Kidney capillary endothelial cell (primary cell): ENCODE data around the gene DMRTB1.

Experiments
- DNase-seq: peaks from one replicate; pipeline ENCODE4 v3.0.0-alpha.2; 2018; ENCODE audit warnings: low spot score

The DMRTB1 gene

GRCh38 chr1:53486395-53487026, 27.3 kb downstream of the DMRTB1 start:
- no peak for DNase-seq

- DNase-seq, result no peak
These were observed 31.2 kb downstream of the DMRTB1 start for GRCh38 chr1:53490351-53490750.

GRCh38 chr1:53495633-53496345, 36.6 kb downstream of the DMRTB1 start:
- no peak for DNase-seq

DNA sequence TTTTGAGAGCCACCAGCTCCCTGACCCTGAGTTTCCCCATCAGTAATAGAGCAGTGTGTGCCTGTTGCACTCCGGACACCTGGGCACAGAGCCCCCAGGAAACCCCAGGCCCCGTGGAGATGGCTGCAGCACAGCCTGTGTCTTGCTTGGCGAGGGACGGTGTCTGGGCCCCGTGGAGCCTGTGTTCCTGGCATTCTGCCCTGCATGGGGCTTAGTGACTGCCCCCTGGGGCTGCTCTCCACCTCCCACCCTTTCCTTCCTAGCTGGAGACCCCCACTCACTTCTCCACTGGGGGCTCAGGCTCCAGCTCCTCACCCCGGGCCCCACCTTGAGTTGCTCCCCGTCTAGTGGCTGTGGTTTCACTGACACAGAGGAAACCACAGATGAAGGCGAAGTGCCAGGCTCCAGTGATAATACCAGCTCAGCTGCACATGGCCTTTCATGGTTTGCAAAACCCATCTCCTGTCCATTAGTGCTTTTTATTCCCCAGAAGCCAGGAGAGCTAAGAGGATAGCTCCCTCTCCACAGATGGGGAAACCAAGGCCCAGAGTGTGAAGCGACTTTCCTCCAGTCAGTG, 39.4 kb downstream of the DMRTB1 start:
- no peak for DNase-seq

- DNase-seq, result no peak
These were observed 40.3 kb downstream of the DMRTB1 start for GRCh38 chr1:53499257-53500203.

- no peak for DNase-seq
These were observed 41.2 kb downstream of the DMRTB1 start for GRCh38 chr1:53500204-53501064.

GRCh38 chr1:53501065-53502005, 42.1 kb downstream of the DMRTB1 start:
- DNase-seq, result no peak

- no peak for DNase-seq
These were observed 43.6 kb downstream of the DMRTB1 start for GRCh38 chr1:53502641-53503432.

DNA sequence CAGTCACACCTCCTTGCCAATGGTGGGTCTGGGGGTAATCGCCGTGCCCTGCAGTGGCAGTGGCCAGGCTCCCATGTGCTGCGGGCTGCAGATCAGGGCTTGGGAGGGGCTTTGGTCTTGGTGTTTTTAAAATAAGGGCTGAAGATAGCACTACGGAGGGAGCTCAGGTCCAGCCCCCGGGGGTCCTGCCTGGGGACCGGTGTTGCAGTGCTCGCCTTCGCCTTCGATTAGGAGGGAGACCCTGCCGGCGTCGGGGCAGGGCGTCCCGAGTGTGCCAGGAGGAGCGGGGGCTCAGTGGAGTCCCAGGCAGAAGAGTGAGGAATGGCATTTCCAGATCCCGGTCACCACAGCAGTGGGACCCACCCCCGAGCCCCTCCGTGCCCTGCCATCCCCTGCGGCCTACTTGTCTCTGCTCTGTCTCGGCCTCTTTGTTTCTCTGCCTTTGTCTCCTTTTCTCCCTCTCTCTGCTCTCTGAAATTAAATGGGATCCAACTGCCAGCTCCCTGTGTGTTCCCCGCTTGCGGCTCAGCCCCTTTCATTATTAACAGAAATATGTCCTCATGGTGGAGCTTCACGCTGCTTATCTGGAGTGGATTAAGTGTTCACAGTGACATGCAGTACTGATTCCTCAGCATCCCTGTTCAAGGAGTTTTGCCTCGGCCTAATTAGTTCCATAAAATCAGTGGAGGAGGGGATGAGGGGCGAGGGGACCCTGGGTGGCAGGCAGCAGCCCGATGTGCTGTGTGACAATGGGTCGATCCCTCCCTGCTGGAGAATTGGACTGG, 44.4 kb downstream of the DMRTB1 start:
- DNase-seq, result no peak

- DNase-seq, result no peak
These were observed 45.7 kb downstream of the DMRTB1 start for GRCh38 chr1:53504901-53505300.

DNA sequence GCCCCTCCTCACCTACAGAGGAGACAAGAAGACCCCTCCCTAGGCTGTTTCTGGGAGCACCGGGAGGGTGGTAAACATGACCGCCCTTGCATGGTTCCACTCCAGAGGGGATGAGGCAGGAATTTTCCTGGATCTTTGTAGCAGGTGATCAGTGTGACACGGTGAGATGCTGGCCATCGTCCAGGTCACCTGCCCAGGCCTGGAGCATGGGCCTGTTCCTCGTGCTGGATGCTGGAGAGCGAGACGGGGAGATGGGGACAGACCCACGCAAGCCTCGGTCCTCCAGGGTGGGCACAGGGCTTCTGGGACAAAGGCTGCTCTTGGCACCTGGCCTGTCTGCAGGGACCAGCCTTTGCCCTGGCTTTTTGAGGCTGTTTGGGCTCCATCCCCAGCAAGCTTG, 46.2 kb downstream of the DMRTB1 start:
- DNase-seq, result no peak

DNA sequence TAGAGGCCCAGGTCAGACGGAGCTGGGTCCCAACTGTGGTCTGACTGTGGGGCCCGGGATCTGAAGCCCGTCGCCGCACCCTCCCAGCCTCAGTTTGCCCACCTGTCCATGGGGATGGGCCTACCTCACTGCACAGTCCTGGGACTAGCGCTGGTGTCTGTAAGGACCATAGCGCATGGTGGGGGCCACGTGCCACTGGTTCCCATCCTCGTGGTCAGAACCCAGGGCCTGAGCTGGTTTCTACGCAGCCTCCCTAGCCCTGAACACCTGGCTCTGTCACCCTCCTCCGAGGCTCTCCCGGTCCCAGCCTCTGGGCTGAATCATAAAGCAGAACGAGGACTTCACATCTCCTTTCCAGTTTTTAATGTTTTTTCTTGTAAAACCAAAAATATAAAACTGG, 46.7 kb downstream of the DMRTB1 start:
- no peak for DNase-seq

DNA sequence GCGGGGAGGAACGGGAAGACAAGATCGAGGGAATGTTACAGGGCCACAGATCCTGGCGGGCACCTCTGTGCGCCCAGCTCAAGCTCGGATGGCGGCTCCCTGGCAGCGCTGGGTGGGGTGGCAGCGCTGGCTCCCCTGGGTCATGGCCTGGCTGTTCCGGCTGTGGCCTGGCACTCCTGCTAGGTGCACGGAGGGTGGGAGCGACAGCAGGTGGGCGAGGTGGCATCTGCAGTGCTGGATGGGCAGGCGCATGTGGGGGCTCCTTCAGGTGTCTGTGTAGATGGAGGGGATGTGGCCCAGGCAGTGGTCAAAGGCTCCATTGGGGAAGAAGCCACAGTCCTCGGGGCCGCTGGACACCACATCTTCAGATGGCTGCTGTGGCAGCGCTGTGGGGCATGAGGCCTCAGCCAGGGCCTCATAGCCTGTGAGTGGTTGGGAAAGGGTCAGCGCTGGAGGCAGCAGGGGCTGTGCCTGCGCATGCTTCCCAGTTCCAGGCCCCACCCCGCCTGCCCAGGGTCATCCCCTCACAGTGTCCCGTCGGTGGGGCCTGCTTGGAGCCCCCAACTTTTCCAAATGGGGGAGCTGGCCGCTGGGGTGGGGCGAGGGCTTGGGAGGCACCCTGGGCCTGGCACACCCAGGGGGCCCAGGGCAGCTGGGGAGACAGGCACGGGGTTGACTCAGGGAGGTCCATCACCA, 47.3 kb downstream of the DMRTB1 start:
- DNase-seq, result no peak

DNA sequence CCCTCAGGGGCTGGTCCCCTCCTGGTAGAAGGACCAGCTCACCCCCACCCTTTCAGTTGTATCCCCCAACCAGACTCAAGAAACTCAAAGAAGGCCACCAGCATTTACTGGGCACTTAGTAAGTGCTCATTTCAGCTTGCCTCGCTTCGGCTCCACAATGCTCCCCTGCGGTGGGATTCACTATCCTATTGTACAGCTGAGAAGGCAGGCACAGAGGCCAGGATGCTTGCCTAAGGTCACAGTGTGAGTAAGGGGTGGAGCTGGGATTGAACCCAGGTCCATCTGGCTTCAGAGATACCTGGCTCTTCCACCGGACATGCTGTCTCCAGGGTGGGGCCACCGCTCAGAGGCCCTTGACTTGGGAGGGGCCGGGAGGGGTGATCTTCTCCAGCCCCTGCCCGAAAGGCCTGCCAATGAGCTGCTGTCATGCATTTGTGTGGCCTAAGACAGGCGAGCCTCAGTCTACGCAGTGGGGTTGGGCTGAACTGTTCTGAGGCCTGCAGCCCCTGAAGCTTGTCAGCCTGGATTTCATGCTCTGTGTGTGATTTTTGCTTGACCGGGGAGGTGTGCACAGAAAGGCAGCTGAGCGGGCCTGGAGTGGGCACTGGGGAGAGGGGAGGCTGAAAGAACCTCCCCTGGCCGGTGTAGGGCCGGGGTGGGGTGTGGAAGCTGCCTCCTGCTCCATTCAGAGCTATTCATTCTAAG, 48.1 kb downstream of the DMRTB1 start:
- no peak for DNase-seq

- DNase-seq, result no peak
These were observed 49.1 kb downstream of the DMRTB1 start for GRCh38 chr1:53508056-53508990.

- DNase-seq, result no peak
These were observed 49.9 kb downstream of the DMRTB1 start for GRCh38 chr1:53508991-53509666.
